HUES6 (cell line): Measurements from ENCODE around the gene COL4A2.
A peak's percentile ranks its signal among the peaks of the same experiment; 100 is the strongest.

ENCODE experiments used
- H3K27ac ChIP-seq: 2 replicates; pipeline ENCODE4 v1.7.0; 2013; ENCODE audit warnings: low read depth, mild to moderate bottlenecking, low read length, inconsistent platforms
- H3K27me3 ChIP-seq: 2 replicates; pipeline ENCODE4 v1.6.1; 2013; ENCODE audit warnings: low read length; ENCODE audit not compliant: control insufficient read depth, insufficient read depth
- H3K36me3 ChIP-seq: 2 replicates; pipeline ENCODE4 v1.6.1; 2013; ENCODE audit warnings: low read length; ENCODE audit not compliant: control insufficient read depth, insufficient read depth
- H3K4me1 ChIP-seq: 2 replicates; pipeline ENCODE4 v1.6.1; 2013; ENCODE audit warnings: low read length; ENCODE audit not compliant: control insufficient read depth, insufficient read depth
- H3K4me3 ChIP-seq: 2 replicates; pipeline ENCODE4 v1.5.1; 2013; ENCODE audit warnings: low read depth, low read length
- H3K9ac ChIP-seq: one replicate; pipeline ENCODE4 v1.6.1; 2013; ENCODE audit warnings: mild to moderate bottlenecking, low read length
- H3K9me3 ChIP-seq: 2 replicates; pipeline ENCODE4 v1.6.1; 2013; ENCODE audit warnings: low read depth, low read length; ENCODE audit not compliant: control insufficient read depth, insufficient read depth

Gene COL4A2

DNA sequence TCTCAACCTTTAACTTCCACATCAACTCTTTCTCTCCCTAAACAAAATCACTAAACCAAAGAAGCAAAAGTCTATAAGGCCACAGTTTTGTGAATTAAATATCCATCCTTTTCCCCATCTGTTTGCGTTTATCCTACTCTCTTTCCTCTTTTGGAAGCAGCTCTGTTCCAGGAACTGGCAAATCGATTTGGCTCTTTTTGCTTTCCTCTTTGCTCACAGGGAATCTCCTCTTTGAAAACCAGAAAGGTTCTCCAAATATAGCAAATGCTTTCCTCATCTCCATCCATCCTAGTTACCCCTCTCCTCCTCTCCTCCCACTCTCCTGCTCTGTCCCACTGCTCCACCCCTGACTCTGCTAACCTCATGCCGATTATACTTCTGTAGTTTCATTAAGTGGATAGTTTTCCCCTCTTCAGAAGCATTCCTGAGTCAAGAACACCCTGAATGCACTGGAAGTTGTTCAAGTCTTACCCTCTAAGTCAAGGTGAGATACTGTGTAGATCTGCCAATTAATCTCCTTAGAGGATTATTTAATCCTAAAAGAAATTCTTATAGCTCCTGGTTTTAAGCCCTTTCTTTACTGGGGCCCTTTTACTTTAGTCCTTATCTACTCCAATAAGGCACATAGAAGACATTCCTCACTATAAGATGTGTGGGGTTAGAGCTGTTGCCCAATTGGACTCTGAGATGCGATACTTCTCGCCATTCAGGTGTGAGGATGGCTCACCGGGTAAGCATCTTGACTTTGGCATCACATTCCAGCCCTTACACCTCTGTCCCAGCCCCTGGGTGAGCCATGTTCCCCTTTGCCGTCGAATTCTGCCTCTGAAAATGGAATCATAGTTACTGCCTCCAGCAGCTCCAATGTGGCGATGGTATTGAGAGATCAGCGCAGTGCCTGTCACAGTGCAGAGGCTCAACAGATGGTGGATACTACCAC lies 67.6 kb downstream of the COL4A2 start:
- Histone ChIP-seq H3K27me3 (no peaks in the 10 kb centered on the region), H3K4me1 (peaks cover 12% of the 10 kb centered on the region), H3K9ac (no peak overlapping the region)

DNA sequence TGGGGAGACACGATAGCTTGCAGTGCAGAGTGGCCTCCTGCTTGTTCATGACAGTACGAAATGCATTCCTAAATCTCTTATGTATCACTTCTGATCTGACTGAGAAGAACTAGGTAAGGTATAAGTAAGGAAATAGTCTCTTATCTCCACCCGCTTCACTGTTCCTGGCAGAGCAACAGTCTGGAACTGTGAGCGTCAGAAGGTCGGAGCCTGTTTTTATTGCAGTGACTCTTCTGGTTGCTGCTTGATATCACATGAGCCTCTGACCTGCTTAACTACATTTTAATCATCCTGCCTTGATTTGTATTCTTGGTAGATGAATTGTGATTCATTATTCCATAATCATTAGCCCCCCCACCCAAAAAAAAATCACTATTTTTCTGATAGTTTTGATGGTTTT lies 69.0 kb downstream of the COL4A2 start:
- H3K27ac ChIP-seq, result no peak overlapping the region
- H3K36me3 ChIP-seq, result no peaks in the 10 kb centered on the region
- no peaks in the 10 kb centered on the region for H3K9me3 ChIP-seq
- no peaks in the 10 kb centered on the region for H3K27me3 ChIP-seq
- peaks cover 17% of the 10 kb centered on the region for H3K4me1 ChIP-seq
- H3K4me3 ChIP-seq, result no peak overlapping the region
- no peak overlapping the region for H3K9ac ChIP-seq

More for the DNA sequence above, 67.6 kb downstream of the COL4A2 start:
- no peaks in the 10 kb centered on the region for H3K36me3 ChIP-seq
- no peaks in the 10 kb centered on the region for H3K9me3 ChIP-seq
- H3K4me3 ChIP-seq, result no peak overlapping the region
- H3K27ac ChIP-seq, result no peak overlapping the region

DNA sequence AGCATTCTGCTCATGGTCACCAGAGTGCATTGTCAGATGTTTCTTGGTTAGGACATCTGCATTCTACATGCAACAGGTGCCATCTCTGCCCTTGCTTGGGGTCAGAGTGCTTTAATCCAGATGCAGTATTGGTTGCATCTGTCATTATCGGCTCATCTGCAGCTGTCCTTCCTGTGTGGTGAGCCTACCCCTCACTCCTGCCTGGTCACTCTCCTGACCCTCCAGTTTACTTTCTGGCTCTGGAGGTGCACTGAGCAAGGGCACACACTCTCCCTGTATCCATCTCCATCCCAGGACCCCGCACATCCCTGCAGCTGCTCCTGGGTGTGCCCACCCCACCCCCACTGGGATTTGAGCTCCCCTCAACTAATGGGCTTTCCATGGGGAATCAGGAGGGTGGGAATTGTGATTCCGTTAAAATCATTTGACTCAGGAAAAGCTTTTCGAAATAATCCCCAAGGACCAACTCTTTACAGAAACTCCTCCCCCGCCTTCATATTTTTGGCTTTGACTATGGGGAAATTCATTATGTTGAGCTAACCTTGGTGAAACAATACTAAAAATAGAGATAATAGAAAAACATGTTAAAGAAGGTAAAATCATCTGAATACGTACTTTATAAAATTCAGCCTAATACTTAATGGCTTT lies 70.2 kb downstream of the COL4A2 start:
- H3K27ac ChIP-seq, result no peak overlapping the region
- H3K27me3 ChIP-seq, result no peaks in the 10 kb centered on the region

DNA sequence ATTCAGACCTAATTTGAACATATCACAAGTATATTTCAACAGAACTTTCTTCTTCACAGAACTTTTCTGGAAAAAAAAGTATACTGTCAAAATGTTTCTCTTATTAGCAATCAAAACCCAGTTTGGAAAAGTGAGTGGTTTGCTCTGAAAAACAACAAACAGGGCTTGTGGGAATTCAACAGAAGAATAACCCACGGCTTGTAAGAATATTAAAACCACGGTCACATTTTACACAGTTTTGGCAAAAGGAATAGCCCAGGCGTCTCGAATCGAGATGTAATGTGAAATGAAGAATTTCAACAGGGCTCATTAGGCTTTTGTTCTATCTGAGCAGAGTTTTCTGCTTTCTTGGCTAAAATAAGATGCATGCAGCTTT lies 70.7 kb downstream of the COL4A2 start:
- Histone ChIP-seq H3K4me1 (peaks cover 17% of the 10 kb centered on the region), H3K4me3 (no peak overlapping the region), H3K27ac (no peak overlapping the region), H3K36me3 (no peaks in the 10 kb centered on the region), H3K9ac (no peak overlapping the region), H3K27me3 (no peaks in the 10 kb centered on the region), H3K9me3 (no peaks in the 10 kb centered on the region)

More for the DNA sequence above, 70.2 kb downstream of the COL4A2 start:
- Histone ChIP-seq H3K9ac (no peak overlapping the region), H3K36me3 (no peaks in the 10 kb centered on the region), H3K4me1 (peaks cover 17% of the 10 kb centered on the region), H3K4me3 (no peak overlapping the region), H3K9me3 (no peaks in the 10 kb centered on the region)

DNA sequence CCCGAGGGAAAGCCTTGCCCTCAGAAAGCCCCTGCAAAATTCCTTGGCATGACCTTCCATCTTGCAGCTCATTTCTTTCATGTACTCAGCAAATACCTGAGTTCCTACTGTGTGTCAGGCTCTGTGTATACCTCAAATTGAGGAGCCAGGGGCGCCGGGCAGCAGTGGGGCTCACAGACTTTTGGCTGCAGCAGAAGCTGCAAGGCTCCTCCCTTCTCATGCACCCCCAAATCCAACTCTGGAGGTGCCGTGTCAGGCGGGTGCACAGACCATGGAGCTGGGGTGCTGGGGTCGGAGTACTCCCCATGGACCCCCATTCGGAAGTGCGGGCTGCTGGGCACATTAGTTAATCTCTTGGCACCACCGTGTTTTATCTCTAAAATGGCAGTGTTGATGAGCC lies 72.3 kb downstream of the COL4A2 start:
- Histone ChIP-seq H3K27ac (no peak overlapping the region), H3K9ac (peak overlapping the region; percentile 47), H3K4me1 (peaks cover 17% of the 10 kb centered on the region), H3K27me3 (no peaks in the 10 kb centered on the region), H3K36me3 (no peaks in the 10 kb centered on the region; the same call in 1 of the 2 replicates), H3K9me3 (no peaks in the 10 kb centered on the region), H3K4me3 (no peak overlapping the region)

DNA sequence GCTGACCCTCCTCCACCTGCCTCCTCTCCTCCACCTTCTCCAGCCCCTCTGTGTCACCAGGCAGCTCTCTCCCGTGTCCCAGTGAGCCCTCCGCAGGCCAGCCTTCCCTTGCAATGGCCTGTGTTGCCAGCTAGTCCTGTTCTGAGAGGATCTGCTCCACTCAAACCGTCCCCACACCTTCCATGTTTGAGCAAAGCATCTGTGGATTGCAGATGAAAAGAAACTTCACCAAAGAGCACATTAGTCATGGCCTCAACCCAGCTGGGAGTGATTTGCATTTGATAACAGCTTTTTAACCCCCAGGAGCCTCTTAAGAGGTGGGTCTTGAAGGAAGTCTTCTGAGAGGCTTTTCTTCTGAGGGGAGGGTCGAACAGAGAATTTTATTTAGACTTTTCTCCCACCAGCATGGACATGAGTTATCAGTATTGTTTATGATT lies 72.8 kb downstream of the COL4A2 start:
- Histone ChIP-seq H3K9me3 (no peaks in the 10 kb centered on the region), H3K9ac (peak overlapping the region; percentile 47), H3K36me3 (no peaks in the 10 kb centered on the region; the same call in 1 of the 2 replicates), H3K4me1 (peaks cover 17% of the 10 kb centered on the region), H3K4me3 (peak overlapping the region; percentile 20), H3K27me3 (no peaks in the 10 kb centered on the region), H3K27ac (no peak overlapping the region)

DNA sequence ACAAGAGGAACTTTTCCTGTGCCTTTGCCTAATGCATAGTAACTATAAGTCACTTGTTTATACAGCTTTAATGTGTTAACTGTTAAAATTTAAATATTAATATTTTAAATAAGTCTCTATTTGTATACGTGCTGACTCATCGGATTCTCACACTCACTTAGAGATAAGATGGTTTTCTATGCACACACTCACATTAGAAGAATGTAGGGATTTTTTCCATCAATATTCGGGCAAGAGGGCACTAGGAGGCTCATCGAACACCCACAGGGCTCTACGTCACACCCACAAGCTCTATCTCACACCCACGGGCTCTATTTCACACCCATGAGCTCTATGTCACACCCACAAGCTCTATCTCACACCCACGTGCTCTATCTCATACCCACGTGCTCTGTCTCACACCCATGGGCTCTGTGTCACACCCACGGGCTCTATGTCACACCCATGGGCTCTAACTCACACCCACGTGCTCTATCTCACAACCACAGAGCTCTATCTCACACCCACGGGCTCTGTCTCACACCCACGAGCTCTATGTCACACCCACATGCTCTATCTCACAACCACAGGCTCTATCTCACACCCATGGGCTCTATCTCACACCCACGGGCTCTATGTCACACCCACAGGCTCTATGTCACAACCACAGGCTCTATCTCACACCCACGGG lies 73.4 kb downstream of the COL4A2 start:
- Histone ChIP-seq H3K9ac (no peak overlapping the region), H3K4me1 (peaks cover 17% of the 10 kb centered on the region), H3K4me3 (no peak overlapping the region), H3K27me3 (no peaks in the 10 kb centered on the region), H3K27ac (no peak overlapping the region), H3K36me3 (no peaks in the 10 kb centered on the region; the same call in 1 of the 2 replicates), H3K9me3 (0 out of 2 replicates have a peak, but pooled peaks cover 2% of the 10 kb centered on the region)

DNA sequence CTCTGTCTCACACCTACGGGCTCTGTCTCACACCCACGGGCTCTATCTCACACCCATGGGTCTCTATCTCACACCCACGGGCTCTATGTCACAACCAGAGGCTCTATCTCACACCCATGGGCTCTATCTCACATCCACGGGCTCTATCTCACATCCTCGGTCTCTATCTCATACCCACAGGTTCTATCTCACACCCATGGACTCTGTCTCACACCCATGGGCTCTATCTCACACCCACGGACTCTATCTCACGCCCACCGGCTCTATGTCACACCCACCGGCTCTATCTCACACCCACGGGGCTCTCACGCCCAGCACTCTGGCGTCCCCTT lies 73.9 kb downstream of the COL4A2 start:
- no peak overlapping the region for H3K9ac ChIP-seq
- H3K27me3 ChIP-seq, result no peaks in the 10 kb centered on the region
- no peak overlapping the region for H3K4me3 ChIP-seq
- peaks cover 17% of the 10 kb centered on the region for H3K4me1 ChIP-seq
- H3K27ac ChIP-seq, result no peak overlapping the region
- H3K9me3 ChIP-seq, result 0 out of 2 replicates have a peak, but pooled peaks cover 2% of the 10 kb centered on the region
- no peaks in the 10 kb centered on the region; the same call in 1 of the 2 replicates for H3K36me3 ChIP-seq

DNA sequence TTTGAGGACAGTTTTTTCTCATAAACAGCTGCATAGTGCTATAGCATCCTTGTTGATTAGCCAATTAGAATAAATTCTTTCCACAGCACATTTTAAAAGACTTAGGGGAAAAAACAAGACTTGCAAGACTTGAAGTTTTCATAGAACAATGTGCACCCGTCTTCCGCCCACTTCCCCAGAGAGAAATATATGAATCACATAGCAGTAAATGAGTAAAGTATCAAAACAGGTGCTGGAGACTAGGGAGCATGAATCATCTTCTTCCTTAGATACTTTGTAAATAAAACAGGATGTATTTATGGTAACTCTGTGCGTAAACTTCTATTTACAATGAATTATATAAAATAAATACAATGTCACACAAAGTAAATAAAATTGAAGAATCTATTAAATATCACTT lies 75.1 kb downstream of the COL4A2 start:
- Histone ChIP-seq H3K36me3 (no peaks in the 10 kb centered on the region; the same call in 1 of the 2 replicates), H3K4me1 (peaks cover 18% of the 10 kb centered on the region), H3K9ac (no peak overlapping the region), H3K9me3 (0 out of 2 replicates have a peak, but pooled peaks cover 2% of the 10 kb centered on the region), H3K4me3 (no peak overlapping the region), H3K27ac (no peak overlapping the region), H3K27me3 (no peaks in the 10 kb centered on the region)

DNA sequence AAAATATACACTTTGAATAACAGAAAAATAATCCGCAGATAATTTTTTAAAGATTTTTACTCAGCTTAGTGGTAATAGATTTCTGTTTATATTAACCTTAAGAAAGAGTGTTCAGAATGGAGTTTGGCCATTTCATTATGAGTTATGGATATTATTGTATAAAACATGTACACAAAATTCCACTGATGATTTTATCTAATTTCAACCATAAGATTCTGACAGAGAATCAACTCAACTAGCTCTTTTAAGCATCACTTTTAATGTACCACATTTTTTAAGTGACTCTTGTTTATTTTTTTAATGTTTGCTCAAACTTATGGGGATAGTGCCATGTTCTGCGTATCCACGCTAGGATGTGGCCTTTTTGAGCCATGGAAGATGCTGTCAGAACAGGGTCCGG lies 75.7 kb downstream of the COL4A2 start:
- Histone ChIP-seq H3K4me1 (peaks cover 23% of the 10 kb centered on the region), H3K36me3 (no peaks in the 10 kb centered on the region; the same call in 1 of the 2 replicates), H3K27me3 (no peaks in the 10 kb centered on the region), H3K27ac (no peak overlapping the region), H3K9me3 (0 out of 2 replicates have a peak, but pooled peaks cover 2% of the 10 kb centered on the region), H3K4me3 (no peak overlapping the region), H3K9ac (no peak overlapping the region)
